Measurements from ENCODE around the gene PSAT1. TPM values are rescaled to one million over a fixed set of nuclear protein-coding genes. Genes with fewer than 3 reads are reported as not detected.

PSAT1 gene
- total RNA-seq, 1 donor from 2014 or later = 7.5 TPM

- no peak for DNase-seq
Measured at GRCh38 chr9:78292716-78293497, 4.0 kb upstream of the PSAT1 start.

DNA sequence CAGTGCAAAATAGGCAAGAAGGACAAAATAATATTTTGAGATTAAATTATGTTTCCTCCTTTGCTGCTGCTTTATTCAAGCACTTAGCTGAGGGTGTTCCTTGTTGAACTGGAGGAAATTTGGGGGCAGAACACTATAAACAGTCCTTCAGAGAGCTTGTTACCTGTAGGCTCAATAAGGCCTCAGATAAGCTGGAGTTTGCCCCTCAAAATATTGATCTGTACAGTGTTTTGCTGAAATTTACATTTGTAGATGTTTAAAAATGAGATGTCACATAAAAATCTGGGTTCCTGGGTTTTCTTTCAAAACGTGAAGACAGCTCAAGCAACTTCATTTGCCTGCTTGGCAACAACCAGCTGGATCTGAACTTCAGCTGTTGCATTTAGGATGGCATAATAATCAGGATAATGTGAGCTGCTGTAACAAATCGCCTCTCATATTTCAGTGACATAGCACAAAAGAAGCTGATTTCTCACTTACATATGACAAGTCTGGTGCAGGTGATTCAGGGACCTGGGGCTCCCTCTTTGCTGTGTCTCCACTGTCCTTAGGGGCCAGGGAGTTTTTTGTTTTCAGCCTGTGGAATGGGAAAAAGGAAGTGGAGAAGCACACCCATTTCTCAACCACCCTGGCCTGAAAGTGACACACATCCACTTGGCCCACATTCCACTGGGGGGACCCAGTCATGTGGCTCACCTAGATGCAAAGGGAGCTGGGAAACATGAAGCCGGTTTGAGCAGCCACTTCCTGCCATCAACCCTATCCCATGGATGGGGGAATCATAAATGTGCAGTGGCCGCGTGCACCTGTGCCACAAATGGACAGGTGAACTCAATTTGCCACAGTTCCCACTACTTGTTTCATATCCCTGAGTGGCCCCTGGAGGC is 2.4 kb upstream of the PSAT1 start:
- DNase-seq = no peak

DNA sequence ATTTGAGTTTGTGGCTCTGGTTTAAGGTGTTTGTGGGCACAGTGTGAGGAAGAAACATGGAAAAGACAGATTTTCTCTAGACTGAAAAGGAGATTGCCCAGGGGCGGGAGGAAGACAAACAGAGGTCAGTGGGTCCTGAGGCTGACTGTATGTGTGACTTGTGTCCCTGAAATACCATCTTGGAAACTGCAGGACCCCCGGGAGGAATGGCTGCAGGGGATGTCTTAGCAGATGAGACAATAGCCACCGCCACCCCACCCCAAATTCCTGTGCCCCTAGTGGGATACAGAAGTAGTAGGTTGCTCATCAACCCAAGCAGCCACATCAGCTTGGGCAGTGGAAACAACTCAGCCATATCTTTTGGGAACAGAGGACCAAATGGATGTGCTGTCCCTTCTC is 1.7 kb upstream of the PSAT1 start:
- no peak for DNase-seq

- no peak for DNase-seq
Measured at GRCh38 chr9:78295731-78296130, 1.2 kb upstream of the PSAT1 start.

- peak; percentile 51 for DNase-seq
Measured at GRCh38 chr9:78296201-78296892, 578 bp upstream of the PSAT1 start.

GRCh38 chr9:78297672-78297961 is 692 bp downstream of the PSAT1 start:
- DNase-seq = peak; percentile 59

- peak; percentile 15 for DNase-seq
Measured at GRCh38 chr9:78298046-78298765, 1.3 kb downstream of the PSAT1 start.

DNA sequence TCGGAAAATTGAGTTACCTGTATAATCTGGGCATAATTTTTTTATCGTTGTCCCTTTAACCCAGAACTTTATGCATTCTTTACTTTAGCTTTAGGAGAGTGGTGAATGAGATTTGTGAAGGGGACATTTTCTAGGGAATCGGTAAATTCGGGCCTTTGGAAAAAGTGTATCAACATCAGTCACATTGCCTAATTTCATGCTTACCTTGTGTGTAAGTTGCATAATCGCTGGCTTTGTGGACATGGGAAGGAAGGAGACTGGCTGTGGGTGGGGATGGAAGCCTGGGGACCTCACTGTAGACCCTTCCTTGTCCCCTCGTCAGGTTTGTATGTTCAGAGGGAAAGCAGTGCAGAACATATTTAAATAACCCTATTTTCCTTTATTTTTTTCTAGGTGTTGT is 3.3 kb downstream of the PSAT1 start:
- DNase-seq = no peak

GRCh38 chr9:78301466-78301865 is 4.5 kb downstream of the PSAT1 start:
- DNase-seq = no peak

DNA sequence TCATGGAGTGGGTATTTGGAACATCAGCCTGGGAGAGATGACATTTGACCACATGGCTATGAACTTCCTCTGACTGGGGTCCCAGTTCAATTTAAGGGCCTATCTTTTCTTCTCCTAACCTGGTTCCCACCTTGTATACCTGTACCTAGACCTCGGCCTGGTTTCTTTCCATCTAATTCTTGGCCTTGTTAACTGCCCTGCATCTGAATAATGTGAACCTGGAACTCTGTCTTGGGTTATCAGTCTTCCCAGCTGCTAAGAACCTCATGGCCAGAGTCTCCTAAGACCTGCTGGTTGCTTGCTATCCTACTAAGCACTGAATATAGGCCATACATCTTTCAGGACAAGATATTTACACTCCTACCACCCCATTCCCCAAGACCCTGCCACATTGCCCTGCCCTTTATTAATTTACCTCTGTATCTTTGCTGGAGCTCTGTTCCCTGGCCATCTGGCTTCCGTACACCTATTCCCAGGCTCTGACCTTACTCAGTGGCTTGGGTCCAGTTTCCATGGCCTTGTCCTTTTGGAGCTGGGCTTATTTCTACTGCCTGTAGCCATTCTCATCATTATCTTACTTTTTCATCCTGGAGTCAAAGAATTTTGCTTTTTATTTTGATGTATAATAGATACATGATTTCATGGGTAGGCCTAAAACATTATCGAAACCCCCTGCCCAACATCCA is 6.6 kb downstream of the PSAT1 start:
- DNase-seq = no peak

DNA sequence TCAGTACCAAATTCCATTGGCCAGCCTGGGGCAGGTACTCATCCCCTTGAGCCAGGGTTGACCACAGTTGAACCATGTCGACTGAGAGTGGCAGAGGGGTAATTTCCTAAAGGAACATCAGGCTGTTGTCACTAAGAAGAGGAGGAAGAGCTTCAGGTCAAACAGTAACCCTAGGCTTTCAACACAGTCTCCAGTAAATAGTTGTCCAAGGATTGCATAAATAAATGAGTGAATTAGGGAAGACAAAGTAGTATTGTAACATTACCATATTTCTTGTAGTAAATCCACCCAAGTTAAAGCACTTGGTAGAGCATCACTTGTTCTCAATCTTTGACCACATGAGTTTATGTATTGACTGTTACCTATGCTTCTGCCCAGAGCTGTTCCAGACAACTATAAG is 7.4 kb downstream of the PSAT1 start:
- no peak for DNase-seq

- no peak for DNase-seq
Measured at GRCh38 chr9:78306222-78307076, 9.5 kb downstream of the PSAT1 start.

GRCh38 chr9:78307360-78307759 is 10.4 kb downstream of the PSAT1 start:
- DNase-seq = no peak

- DNase-seq = no peak
Measured at GRCh38 chr9:78309066-78309465, 12.1 kb downstream of the PSAT1 start.

DNA sequence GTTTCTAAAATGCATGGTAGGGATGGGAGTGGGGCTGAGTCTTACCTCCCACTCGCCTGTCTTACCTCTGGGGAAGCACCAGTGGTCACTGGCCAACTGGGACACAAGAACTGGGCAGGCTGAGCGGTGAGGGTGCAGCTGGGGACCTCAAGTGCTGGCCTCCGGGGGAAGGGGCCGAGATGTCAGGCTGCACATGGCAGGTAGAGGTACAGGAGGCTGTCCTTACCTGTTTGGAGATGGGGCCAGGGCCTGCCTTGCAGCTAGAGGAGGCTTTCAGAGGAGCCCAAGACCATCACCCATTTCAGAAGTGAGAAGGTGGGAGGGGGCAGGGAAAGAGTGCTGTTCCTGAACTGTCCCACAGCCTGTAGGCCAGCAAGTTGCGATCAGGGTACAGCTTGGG is 14.2 kb downstream of the PSAT1 start:
- no peak for DNase-seq

- no peak for DNase-seq
Measured at GRCh38 chr9:78311886-78312524, 15.1 kb downstream of the PSAT1 start.

DNA sequence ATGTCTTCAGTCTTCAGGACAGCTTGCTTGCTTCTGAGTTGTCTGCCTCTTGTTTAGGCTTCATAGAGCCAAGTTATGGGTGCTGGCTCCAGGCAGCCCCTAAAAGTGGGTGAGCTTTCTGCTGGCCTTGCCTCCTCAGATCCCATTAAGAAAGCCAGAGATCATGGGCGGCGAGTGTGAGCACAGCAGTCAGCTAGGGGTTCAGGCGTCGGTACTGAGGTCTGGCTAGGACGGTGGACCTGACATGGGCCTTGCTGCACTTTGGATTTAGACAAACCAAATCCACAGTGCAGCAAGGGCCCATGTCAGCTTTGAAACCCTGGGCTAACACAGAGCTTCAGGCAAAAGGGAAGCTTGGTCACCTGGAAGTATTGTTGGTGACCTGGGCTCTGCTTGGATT is 17.6 kb downstream of the PSAT1 start:
- DNase-seq = no peak

DNA sequence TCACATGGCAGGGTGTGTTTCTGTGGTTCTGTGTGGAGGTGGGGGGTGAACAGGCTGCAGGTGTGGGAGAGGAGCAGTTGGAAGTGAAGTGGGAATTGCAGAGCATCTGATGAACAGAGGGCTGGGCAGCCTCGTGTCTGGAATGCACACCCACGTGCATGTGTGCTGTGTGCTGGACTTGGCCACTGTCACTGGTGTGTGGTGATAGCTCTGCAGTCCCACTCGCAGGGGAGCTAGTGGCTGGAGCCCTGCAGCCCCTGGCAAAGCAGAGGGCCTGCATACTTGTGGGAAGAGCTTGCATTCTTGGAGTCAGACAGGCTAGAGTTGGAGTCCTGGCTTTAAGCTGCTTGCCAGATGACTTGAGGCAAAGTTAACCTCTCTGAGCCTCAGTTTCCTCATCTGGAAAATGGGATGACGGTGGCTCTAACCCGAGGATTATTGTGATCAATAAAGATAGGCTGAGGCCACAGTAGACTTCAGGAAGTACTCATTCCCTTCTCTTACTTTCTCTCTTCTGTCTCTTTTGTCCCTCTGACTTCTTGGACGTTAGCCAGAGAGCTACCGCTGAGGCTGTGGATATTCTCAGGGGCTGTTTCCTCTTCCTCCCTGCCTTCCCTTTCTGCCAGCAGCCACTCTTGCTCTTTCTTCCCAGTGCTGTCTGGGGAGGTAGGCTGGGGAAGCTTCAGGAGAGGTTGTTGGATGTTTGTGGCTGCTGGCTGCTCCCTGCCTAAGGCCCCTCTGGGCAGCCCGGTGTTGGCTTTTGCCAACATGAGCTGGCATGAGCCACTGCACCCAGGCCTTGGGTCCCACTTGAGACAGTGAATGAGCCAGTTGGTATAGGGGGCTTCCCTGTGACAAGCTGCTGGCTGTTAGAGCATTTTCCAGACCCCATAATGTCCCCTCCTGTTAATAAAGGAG is 18.3 kb downstream of the PSAT1 start:
- DNase-seq = peak; percentile 29

- DNase-seq = no peak
Measured at GRCh38 chr9:78316166-78316892, 19.4 kb downstream of the PSAT1 start.

Measured in dermis blood vessel endothelial cell (primary cell).